Nephron progenitor cell (in vitro differentiated cells): ENCODE data around the gene SULT2B1.

ENCODE experiments used
- DNase-seq: peaks from one replicate; pipeline ENCODE4 v3.0.0; 2021
- H3K27ac Mint-ChIP-seq: 2 replicates; pipeline ENCODE4 v1.8.0; 2021; ENCODE audit warnings: mild to moderate bottlenecking, moderate library complexity, mixed read lengths
- H3K27me3 Mint-ChIP-seq: 2 replicates; pipeline ENCODE4 v1.8.0; 2021; ENCODE audit warnings: mild to moderate bottlenecking, low read depth, mixed read lengths; ENCODE audit not compliant: poor library complexity
- H3K36me3 Mint-ChIP-seq: 2 replicates; pipeline ENCODE4 v1.8.0; 2021; ENCODE audit warnings: low read depth, mixed read lengths
- H3K4me1 Mint-ChIP-seq: 2 replicates; pipeline ENCODE4 v1.8.0; 2021; ENCODE audit warnings: mixed read lengths
- H3K4me3 Mint-ChIP-seq: 2 replicates; pipeline ENCODE4 v1.8.0; 2021; ENCODE audit warnings: mild to moderate bottlenecking, moderate library complexity, mixed read lengths
- H3K9me3 Mint-ChIP-seq: 2 replicates; pipeline ENCODE4 v1.8.0; 2021; ENCODE audit warnings: mild to moderate bottlenecking, moderate library complexity, mixed read lengths
- CTCF ChIP-seq: fragments of 200-600 bp; sonication (generic); IDR thresholded peaks from 2 replicates; pipeline ENCODE4 v1.5.0; 2021; ENCODE audit warnings: antibody characterized with exemption

Gene SULT2B1

GRCh38 chr19:48644355-48644754 is 92.4 kb downstream of the SULT2B1 start:
- peaks cover 11% of the 10 kb centered on the region for H3K27me3 Mint-ChIP-seq
- H3K27ac Mint-ChIP-seq: no peak overlapping the region
- TF ChIP-seq CTCF: no peak
- H3K9me3 Mint-ChIP-seq: no peaks in the 10 kb centered on the region
- peaks cover under 1% of the 10 kb centered on the region for H3K36me3 Mint-ChIP-seq
- peak overlapping the region; percentile 92 for H3K4me3 Mint-ChIP-seq
- DNase-seq: no peak
- H3K4me1 Mint-ChIP-seq: peaks cover 41% of the 10 kb centered on the region

GRCh38 chr19:48644839-48645619 is 93.1 kb downstream of the SULT2B1 start:
- no peak for TF ChIP-seq CTCF
- H3K27me3 Mint-ChIP-seq: peaks cover 11% of the 10 kb centered on the region
- peak; percentile 74 for DNase-seq
- no peaks in the 10 kb centered on the region for H3K36me3 Mint-ChIP-seq
- peaks cover 34% of the 10 kb centered on the region for H3K4me1 Mint-ChIP-seq
- no peaks in the 10 kb centered on the region for H3K9me3 Mint-ChIP-seq
- H3K27ac Mint-ChIP-seq: no peak overlapping the region
- H3K4me3 Mint-ChIP-seq: peak overlapping the region; percentile 92

GRCh38 chr19:48645620-48646000 is 93.6 kb downstream of the SULT2B1 start:
- TF ChIP-seq CTCF: no peak
- H3K27me3 Mint-ChIP-seq: peaks cover 13% of the 10 kb centered on the region
- H3K9me3 Mint-ChIP-seq: no peaks in the 10 kb centered on the region
- peak overlapping the region; percentile 92 for H3K4me3 Mint-ChIP-seq
- no peak for DNase-seq
- H3K4me1 Mint-ChIP-seq: peaks cover 32% of the 10 kb centered on the region
- no peaks in the 10 kb centered on the region for H3K36me3 Mint-ChIP-seq
- H3K27ac Mint-ChIP-seq: peak overlapping the region; percentile 28

- peak; percentile 76 for TF ChIP-seq CTCF
- peak; percentile 92 for DNase-seq
- Mint-ChIP-seq H3K27ac (peak within 1 kb of the TSS; percentile 28), H3K9me3 (no peaks in the 10 kb centered on the region), H3K4me3 (peak within 1 kb of the TSS; percentile 92), H3K27me3 (peaks cover 9% of the 10 kb centered on the region), H3K4me1 (peaks cover 32% of the 10 kb centered on the region), H3K36me3 (no peaks in the 10 kb centered on the region)
Measured at GRCh38 chr19:48646001-48646721, 94.2 kb downstream of the SULT2B1 start, which contains the start of gene CA11. CA11 (minus strand) TSS chr19:48646187; CDS start chr19:48645632, 555 bp downstream.

GRCh38 chr19:48646722-48647216 is 94.8 kb downstream of the SULT2B1 start:
- no peak overlapping the region for H3K27ac Mint-ChIP-seq
- no peak for TF ChIP-seq CTCF
- DNase-seq: no peak
- peaks cover 32% of the 10 kb centered on the region for H3K4me1 Mint-ChIP-seq
- H3K27me3 Mint-ChIP-seq: peaks cover 9% of the 10 kb centered on the region
- H3K4me3 Mint-ChIP-seq: peak overlapping the region; percentile 20
- no peaks in the 10 kb centered on the region for H3K36me3 Mint-ChIP-seq
- no peaks in the 10 kb centered on the region for H3K9me3 Mint-ChIP-seq
